Measurements from ENCODE around the gene TNNI3K. TPM values are rescaled to one million over a fixed set of nuclear protein-coding genes. Genes with fewer than 3 reads are reported as not detected.
A peak's percentile ranks its signal among the peaks of the same experiment; 100 is the strongest.

TNNI3K gene
- polyA plus RNA-seq, 1 of the 3 experiments (the other 2 are of a cell fraction): 0.31 TPM

DNA sequence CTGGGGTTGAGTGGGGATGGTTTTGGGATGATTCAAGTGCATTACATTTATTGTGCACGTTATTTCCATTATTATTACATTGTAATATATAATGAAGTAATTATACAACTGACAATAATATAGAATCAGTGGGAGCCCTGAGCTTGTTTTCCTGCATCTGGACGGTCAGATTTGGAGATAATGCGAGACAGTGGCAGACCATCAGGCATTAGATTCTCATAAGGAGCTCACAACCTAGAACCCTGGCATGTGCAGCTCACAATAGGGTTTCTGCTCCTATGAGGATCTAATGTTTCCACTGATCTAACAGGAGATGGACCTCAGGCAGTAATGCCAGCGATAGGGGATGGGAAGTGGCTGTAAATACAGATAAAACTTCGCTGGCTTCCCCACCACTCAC is 355.1 kb downstream of the TNNI3K start:
- Histone ChIP-seq H3K27me3 (ENCODE audit: insufficient read depth) (no peaks in the 10 kb centered on the region; the same call in 1 of the 2 replicates), H2AFZ (ENCODE audit: low read depth) (no peak overlapping the region), H3K79me2 (ENCODE audit: insufficient read depth) (no peaks in the 10 kb centered on the region), H3K4me2 (no peak overlapping the region), H4K20me1 (ENCODE audit: insufficient read depth) (no peaks in the 10 kb centered on the region), H3K4me3 (ENCODE audit: low read depth in 2 of 2, low read length in 1 of 2) (no peak overlapping the region), H3F3A (replicated peaks; ENCODE audit: insufficient read depth) (no peaks in the 10 kb centered on the region), H3K4me1 (ENCODE audit: control insufficient read depth in 1 of 2, insufficient read depth in 2 of 2, low read depth in 1 of 2, low read length in 1 of 2) (peaks cover 0 to 21% of the 10 kb centered on the region in 2 experiments; a peak in 2 of 4 replicates), H3K9me2 (no peaks in the 10 kb centered on the region), H3K27ac (ENCODE audit: low read depth in 2 of 2, low read length in 1 of 2) (peak overlapping the region in 1 of 2 experiments; percentile 93; a peak in 2 of 4 replicates), H3K9ac (no peak overlapping the region), H3K36me3 (replicated peaks in 1 of 2; ENCODE audit: control insufficient read depth in 1 of 2, insufficient read depth in 2 of 2, low read length in 1 of 2) (no peaks in the 10 kb centered on the region), H3K9me3 (no peaks in the 10 kb centered on the region; the same call in 1 of the 2 replicates)
- DNase-seq: no peak
- TF ChIP-seq EZH2phosphoT487 (IDR thresholded peaks at IDR 0.05; ENCODE audit: borderline replicate concordance, low read depth): no peak
- TF ChIP-seq, protein P1, sequence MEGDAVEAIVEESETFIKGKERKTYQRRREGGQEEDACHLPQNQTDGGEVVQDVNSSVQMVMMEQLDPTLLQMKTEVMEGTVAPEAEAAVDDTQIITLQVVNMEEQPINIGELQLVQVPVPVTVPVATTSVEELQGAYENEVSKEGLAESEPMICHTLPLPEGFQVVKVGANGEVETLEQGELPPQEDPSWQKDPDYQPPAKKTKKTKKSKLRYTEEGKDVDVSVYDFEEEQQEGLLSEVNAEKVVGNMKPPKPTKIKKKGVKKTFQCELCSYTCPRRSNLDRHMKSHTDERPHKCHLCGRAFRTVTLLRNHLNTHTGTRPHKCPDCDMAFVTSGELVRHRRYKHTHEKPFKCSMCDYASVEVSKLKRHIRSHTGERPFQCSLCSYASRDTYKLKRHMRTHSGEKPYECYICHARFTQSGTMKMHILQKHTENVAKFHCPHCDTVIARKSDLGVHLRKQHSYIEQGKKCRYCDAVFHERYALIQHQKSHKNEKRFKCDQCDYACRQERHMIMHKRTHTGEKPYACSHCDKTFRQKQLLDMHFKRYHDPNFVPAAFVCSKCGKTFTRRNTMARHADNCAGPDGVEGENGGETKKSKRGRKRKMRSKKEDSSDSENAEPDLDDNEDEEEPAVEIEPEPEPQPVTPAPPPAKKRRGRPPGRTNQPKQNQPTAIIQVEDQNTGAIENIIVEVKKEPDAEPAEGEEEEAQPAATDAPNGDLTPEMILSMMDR (IDR thresholded peaks at IDR 0.05): no peak
- peak; percentile 28 for TF ChIP-seq GATA2 (CRISPR knock-in tag; IDR thresholded peaks at IDR 0.05)
- TF ChIP-seq NRF1 (IDR thresholded peaks at IDR 0.05; ENCODE audit: low read depth, low read length): no peak
- TF ChIP-seq FOXM1 (IDR thresholded peaks at IDR 0.05; ENCODE audit: low read depth): no peak
- no peak for TF ChIP-seq TAF1 (IDR thresholded peaks at IDR 0.05; ENCODE audit: borderline replicate concordance, low read depth, low read length)
- TF ChIP-seq MEF2A (IDR thresholded peaks at IDR 0.05; ENCODE audit: borderline replicate concordance, low read depth): no peak
- ChIA-PET CTCF (interaction anchor here (1.6 to 3.7 kb wide), 2 partner anchors 13 to 86 kb away, joined by 4 to 19 read pairs; no protein-coding TSS in a partner anchor), POLR2A (no interaction called here)
- WGBS (ENCODE audit: low lambda C conversion rate): 47% methylated on average over 5 of the region's 5 CpGs

- ChIA-PET CTCF (interaction anchor here (0.9 to 3.7 kb wide), 4 partner anchors 10 to 98 kb away, joined by 3 to 19 read pairs (median 6); no protein-coding TSS in a partner anchor), POLR2A (no interaction called here)
- Histone ChIP-seq H3K79me2 (ENCODE audit: insufficient read depth) (no peaks in the 10 kb centered on the region), H3K27me3 (ENCODE audit: insufficient read depth) (no peaks in the 10 kb centered on the region; the same call in 1 of the 2 replicates), H3K4me2 (no peak overlapping the region), H3K4me1 (ENCODE audit: control insufficient read depth in 1 of 2, insufficient read depth in 2 of 2, low read depth in 1 of 2, low read length in 1 of 2) (peaks cover 0 to 24% of the 10 kb centered on the region in 2 experiments; a peak in 2 of 4 replicates), H3K9me2 (no peaks in the 10 kb centered on the region), H2AFZ (ENCODE audit: low read depth) (no peak overlapping the region), H3K36me3 (replicated peaks in 1 of 2; ENCODE audit: control insufficient read depth in 1 of 2, insufficient read depth in 2 of 2, low read length in 1 of 2) (no peaks in the 10 kb centered on the region), H3K9me3 (no peaks in the 10 kb centered on the region), H3K27ac (ENCODE audit: low read depth in 2 of 2, low read length in 1 of 2) (peak overlapping the region in 1 of 2 experiments; percentile 93; a peak in 2 of 4 replicates), H4K20me1 (ENCODE audit: insufficient read depth) (no peaks in the 10 kb centered on the region), H3F3A (replicated peaks; ENCODE audit: insufficient read depth) (no peaks in the 10 kb centered on the region), H3K4me3 (ENCODE audit: low read depth in 2 of 2, low read length in 1 of 2) (no peak overlapping the region), H3K9ac (no peak overlapping the region)
- WGBS (ENCODE audit: low lambda C conversion rate): 41% methylated on average over 2 of the region's 2 CpGs
- peak; percentile 14 for DNase-seq
- TF ChIP-seq TAF1 (IDR thresholded peaks at IDR 0.05; ENCODE audit: borderline replicate concordance, low read depth, low read length) (no peak), SMC3 (IDR thresholded peaks at IDR 0.05; ENCODE audit: low read depth, low read length) (no peak), MXI1 (IDR thresholded peaks at IDR 0.05; ENCODE audit: low read depth, low read length) (no peak; the same call in 1 of the 2 replicates), EP300 (IDR thresholded peaks at IDR 0.05; ENCODE audit: borderline replicate concordance in 1 of 2, low read depth in 1 of 2, low read length in 1 of 2) (peak in 1 of 2 experiments; percentile 82; a peak in 2 of 4 replicates), GATA2 (CRISPR knock-in tag; IDR thresholded peaks at IDR 0.05) (peak; percentile 89), RCOR1 (IDR thresholded peaks at IDR 0.05; ENCODE audit: low read length) (peak; percentile 35; the same call in 1 of the 2 replicates)
Measured at GRCh38 chr1:74591949-74592348, 356.8 kb downstream of the TNNI3K start.

All from SK-N-SH (cell line).